GM18520 (cell line): ENCODE data around the gene CDKAL1.

ENCODE experiments used
- ATAC-seq: cut with Tn5 transposase; IDR thresholded peaks from one replicate; pipeline ENCODE4 v1.9.1; 2021; ENCODE audit not compliant: unreplicated experiment

CDKAL1 gene

GRCh38 chr6:20789162-20789561 lies 254.9 kb downstream of the CDKAL1 start:
- ATAC-seq, result no peak

GRCh38 chr6:20790032-20790791 lies 256.0 kb downstream of the CDKAL1 start:
- no peak for ATAC-seq

GRCh38 chr6:20791074-20791473 lies 256.8 kb downstream of the CDKAL1 start:
- ATAC-seq, result peak; percentile 62

GRCh38 chr6:20791944-20792343 lies 257.7 kb downstream of the CDKAL1 start:
- no peak for ATAC-seq

GRCh38 chr6:20793174-20793573 lies 258.9 kb downstream of the CDKAL1 start:
- ATAC-seq, result no peak

- no peak for ATAC-seq
Measured at GRCh38 chr6:20797597-20797996, 263.3 kb downstream of the CDKAL1 start.

GRCh38 chr6:20800229-20800628 lies 266.0 kb downstream of the CDKAL1 start:
- no peak for ATAC-seq

GRCh38 chr6:20800653-20801052 lies 266.4 kb downstream of the CDKAL1 start:
- no peak for ATAC-seq

GRCh38 chr6:20801595-20801994 lies 267.3 kb downstream of the CDKAL1 start:
- no peak for ATAC-seq

GRCh38 chr6:20802596-20802995 lies 268.3 kb downstream of the CDKAL1 start:
- no peak for ATAC-seq

- no peak for ATAC-seq
Measured at GRCh38 chr6:20805021-20805420, 270.8 kb downstream of the CDKAL1 start.

- ATAC-seq, result no peak
Measured at GRCh38 chr6:20806669-20807068, 272.4 kb downstream of the CDKAL1 start.

GRCh38 chr6:20808439-20808838 lies 274.2 kb downstream of the CDKAL1 start:
- no peak for ATAC-seq

- no peak for ATAC-seq
Measured at GRCh38 chr6:20808924-20809323, 274.7 kb downstream of the CDKAL1 start.

- ATAC-seq, result no peak
Measured at GRCh38 chr6:20810727-20811108, 276.5 kb downstream of the CDKAL1 start.

- no peak for ATAC-seq
Measured at GRCh38 chr6:20811109-20811761, 277.0 kb downstream of the CDKAL1 start.

- ATAC-seq, result no peak
Measured at GRCh38 chr6:20812776-20813175, 278.5 kb downstream of the CDKAL1 start.

GRCh38 chr6:20814494-20814893 lies 280.2 kb downstream of the CDKAL1 start:
- ATAC-seq, result no peak

GRCh38 chr6:20816126-20816525 lies 281.9 kb downstream of the CDKAL1 start:
- no peak for ATAC-seq

GRCh38 chr6:20817806-20818320 lies 283.6 kb downstream of the CDKAL1 start:
- ATAC-seq, result no peak

GRCh38 chr6:20819774-20820400 lies 285.6 kb downstream of the CDKAL1 start:
- no peak for ATAC-seq

- ATAC-seq, result no peak
Measured at GRCh38 chr6:20826378-20826777, 292.1 kb downstream of the CDKAL1 start.
